ENCODE results near the gene GREB1.

Gene GREB1

GRCh38 chr2:11534746-11535484, 1.1 kb downstream of the GREB1 start:
- in situ Hi-C loops (cut with HindIII; ENCODE audit: low sequenced_read_pairs): no loop called here
- H3K4me3 ChIP-seq (ENCODE audit: low read depth, low read length): no peak overlapping the region
- peak; percentile 17 for TF ChIP-seq CTCF (IDR thresholded peaks at IDR 0.05; ENCODE audit: low read depth, low read length)
- no peak for DNase-seq (ENCODE audit: low read depth, low spot score)

GRCh38 chr2:11535899-11536344, 2.1 kb downstream of the GREB1 start:
- no peak for TF ChIP-seq CTCF (IDR thresholded peaks at IDR 0.05; ENCODE audit: low read depth, low read length)
- no peak overlapping the region for H3K4me3 ChIP-seq (ENCODE audit: low read depth, low read length)
- in situ Hi-C loops (cut with HindIII; ENCODE audit: low sequenced_read_pairs): no loop called here
- DNase-seq (ENCODE audit: low read depth, low spot score): no peak

- in situ Hi-C loops (cut with HindIII; ENCODE audit: low sequenced_read_pairs): no loop called here
- no peak for DNase-seq (ENCODE audit: low read depth, low spot score)
- TF ChIP-seq CTCF (IDR thresholded peaks at IDR 0.05; ENCODE audit: low read depth, low read length): no peak
- no peak overlapping the region for H3K4me3 ChIP-seq (ENCODE audit: low read depth, low read length)
Measured at GRCh38 chr2:11537951-11538350, 4.1 kb downstream of the GREB1 start.

GRCh38 chr2:11539317-11540147, 5.7 kb downstream of the GREB1 start:
- in situ Hi-C loops (cut with HindIII; ENCODE audit: low sequenced_read_pairs): no loop called here
- peak; percentile 3 for DNase-seq (ENCODE audit: low read depth, low spot score)
- TF ChIP-seq CTCF (IDR thresholded peaks at IDR 0.05; ENCODE audit: low read depth, low read length): no peak
- no peak overlapping the region for H3K4me3 ChIP-seq (ENCODE audit: low read depth, low read length)

DNA sequence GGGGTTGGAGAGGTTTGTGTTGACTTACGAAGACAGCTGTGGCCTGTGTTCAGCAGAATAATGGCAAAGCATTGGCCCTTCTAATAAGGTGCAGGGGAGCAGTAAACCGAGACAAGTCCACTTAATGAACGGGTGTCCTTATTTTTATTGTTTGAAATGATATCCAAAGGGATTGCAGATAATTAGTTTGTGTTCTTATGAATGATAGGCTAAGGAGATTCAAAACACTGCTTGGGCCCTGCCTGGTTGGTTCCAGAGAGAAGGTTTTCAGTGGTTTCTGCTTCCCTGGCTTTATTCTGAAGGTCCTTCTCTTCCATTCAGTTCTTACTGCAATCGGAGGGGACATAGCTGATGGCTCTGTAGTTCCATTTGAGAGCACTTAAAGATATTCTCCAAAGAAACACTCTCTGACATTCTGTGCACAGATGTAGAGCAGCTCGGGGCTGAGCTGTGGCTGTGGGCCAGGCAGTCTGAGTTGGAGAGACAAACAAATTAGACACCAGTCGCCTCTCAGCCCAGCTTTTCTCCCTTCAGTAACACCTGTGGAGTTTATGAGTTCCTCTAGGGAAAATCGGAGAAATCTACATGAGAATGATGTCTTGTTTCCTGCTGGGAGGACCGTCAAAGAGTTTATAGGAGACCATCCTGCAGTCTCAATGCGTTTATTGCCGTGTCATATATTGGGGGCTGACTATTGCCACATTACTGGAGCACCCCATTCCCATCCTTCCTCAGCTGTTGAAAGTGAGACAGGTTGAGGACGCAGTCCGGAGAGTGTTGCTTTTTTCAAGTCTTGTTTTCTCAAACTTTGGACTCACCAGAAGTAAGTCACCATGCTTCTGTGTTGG, 6.5 kb downstream of the GREB1 start:
- H3K4me3 ChIP-seq (ENCODE audit: low read depth, low read length): no peak overlapping the region
- TF ChIP-seq CTCF (IDR thresholded peaks at IDR 0.05; ENCODE audit: low read depth, low read length): no peak
- no peak for DNase-seq (ENCODE audit: low read depth, low spot score)
- in situ Hi-C loops (cut with HindIII; ENCODE audit: low sequenced_read_pairs): no loop called here

- no peak for TF ChIP-seq CTCF (IDR thresholded peaks at IDR 0.05; ENCODE audit: low read depth, low read length)
- no peak overlapping the region for H3K4me3 ChIP-seq (ENCODE audit: low read depth, low read length)
- in situ Hi-C loops (cut with HindIII; ENCODE audit: low sequenced_read_pairs): no loop called here
- no peak for DNase-seq (ENCODE audit: low read depth, low spot score)
Measured at GRCh38 chr2:11540996-11541692, 7.3 kb downstream of the GREB1 start.
